Measurements from ENCODE around the gene REEP6. TPM values are rescaled to one million over a fixed set of nuclear protein-coding genes. Genes with fewer than 3 reads are reported as not detected.
"Not testable (repeated sequence)": the region's sequence is repeated elsewhere in the genome, so short reads cannot be mapped to it uniquely, and the experiment has no call there.

The REEP6 gene
- total and polyA plus RNA-seq, 7 donors: 0.33 to 5.6 (median 2.0) TPM; not detected in 1

- WGBS, 2 donors: 65 to 72% methylated on average over 39 of the region's 39 CpGs
- Histone ChIP-seq H3K27ac (no peak overlapping the region), H3K27me3 (peaks cover 4 to 49% (median 36%) of the 10 kb centered on the region in 3 donors), H3K36me3 (no peaks in the 10 kb centered on the region), H3K4me1 (no peaks in the 10 kb centered on the region), H3K4me3 (no peak overlapping the region), H3K9me3 (no peaks in the 10 kb centered on the region)
- intact Hi-C loops (cut with DNase I): no loop called here
- no peak for DNase-seq
- TF ChIP-seq CTCF (IDR thresholded peaks at IDR 0.05) (no peak), POLR2A (IDR thresholded peaks at IDR 0.05) (no peak), EP300 (IDR thresholded peaks at IDR 0.05) (no peak)
These were observed 6.0 kb downstream of the REEP6 start for GRCh38 chr19:1496714-1497577.

- no peaks in the 10 kb centered on the region for H3K36me3 ChIP-seq
- no peak overlapping the region for H3K27ac ChIP-seq
- H3K9me3 ChIP-seq: no peaks in the 10 kb centered on the region
- peaks cover 0 to under 1% (median 0%) of the 10 kb centered on the region in 4 donors for H3K4me1 ChIP-seq
- no peak for DNase-seq
- H3K4me3 ChIP-seq: no peak overlapping the region
- WGBS, 2 donors: 71 to 83% methylated on average over 25 of the region's 25 CpGs
- no peak for TF ChIP-seq CTCF (IDR thresholded peaks at IDR 0.05)
- no peak for TF ChIP-seq POLR2AphosphoS5 (IDR thresholded peaks at IDR 0.05)
- TF ChIP-seq POLR2A (IDR thresholded peaks at IDR 0.05): no peak
- no peak for TF ChIP-seq EP300 (IDR thresholded peaks at IDR 0.05)
- intact Hi-C loops (cut with DNase I): no loop called here
- H3K27me3 ChIP-seq: peaks cover 0 to 48% (median 40%) of the 10 kb centered on the region in 3 donors
These were observed 6.7 kb downstream of the REEP6 start for GRCh38 chr19:1497578-1498235.

GRCh38 chr19:1499231-1499630 lies 8.2 kb downstream of the REEP6 start:
- 90 to 93% methylated on average over 34 of the region's 34 CpGs for WGBS, 2 donors
- H3K4me1 ChIP-seq: peaks cover 0 to 12% (median 10%) of the 10 kb centered on the region in 4 donors
- H3K27ac ChIP-seq; intact Hi-C loops (cut with DNase I); DNase-seq; H3K4me3 ChIP-seq; H3K36me3 ChIP-seq; H3K9me3 ChIP-seq: not testable (repeated sequence)
- H3K27me3 ChIP-seq: peaks cover 8 to 61% (median 55%) of the 10 kb centered on the region in 3 donors

GRCh38 chr19:1501200-1501595 lies 10.2 kb downstream of the REEP6 start:
- no peak for DNase-seq
- H3K27me3 ChIP-seq: peaks cover 8 to 56% (median 52%) of the 10 kb centered on the region in 3 donors

More at GRCh38 chr19:1501200-1501595, 10.2 kb downstream of the REEP6 start:
- no peak overlapping the region for H3K4me3 ChIP-seq
- intact Hi-C loops (cut with DNase I): no loop called here
- no peaks in the 10 kb centered on the region for H3K36me3 ChIP-seq
- no peak overlapping the region for H3K27ac ChIP-seq
- 20 to 55% methylated on average over 9 of the region's 9 CpGs for WGBS, 2 donors
- no peaks in the 10 kb centered on the region for H3K9me3 ChIP-seq
- H3K4me1 ChIP-seq: peaks cover 0 to 12% (median 10%) of the 10 kb centered on the region in 4 donors
- TF ChIP-seq CTCF (IDR thresholded peaks at IDR 0.05) (no peak), POLR2AphosphoS5 (IDR thresholded peaks at IDR 0.05) (no peak), POLR2A (IDR thresholded peaks at IDR 0.05) (no peak), EP300 (IDR thresholded peaks at IDR 0.05) (no peak)
